Erythroblast (primary cell): Measurements from ENCODE around the gene DACH1.
A peak's percentile ranks its signal among the peaks of the same experiment; 100 is the strongest.

ENCODE experiments used
- DNase-seq, 2 experiments: peaks; one replicate each; lab custom pipeline; 2025; lab: John Stamatoyannopoulos, UW
- GATA1 ChIP-seq: IDR thresholded peaks from 2 replicates; pipeline ENCODE4 v1.6.1; 2011; ENCODE audit warnings: low read depth, mild to moderate bottlenecking, control low read depth, low read length, moderate library complexity
- POLR2A ChIP-seq: IDR thresholded peaks from 2 replicates; pipeline ENCODE4 v1.6.1; 2011; ENCODE audit warnings: mild to moderate bottlenecking, low read length

DACH1 gene

GRCh38 chr13:71613066-71613745, 253.8 kb downstream of the DACH1 start:
- DNase-seq, result peak in 1 of 2 experiments; percentile 25
- TF ChIP-seq GATA1 (no peak), POLR2A (no peak)

GRCh38 chr13:71611292-71611691, 255.7 kb downstream of the DACH1 start:
- TF ChIP-seq POLR2A (no peak), GATA1 (no peak)

GRCh38 chr13:71610876-71611275, 256.1 kb downstream of the DACH1 start:
- DNase-seq, result no peak
- TF ChIP-seq POLR2A (no peak), GATA1 (no peak)

More at GRCh38 chr13:71611292-71611691, 255.7 kb downstream of the DACH1 start:
- DNase-seq, result no peak

GRCh38 chr13:71609271-71609670, 257.7 kb downstream of the DACH1 start:
- DNase-seq, result no peak
- TF ChIP-seq GATA1, result no peak

- no peak for DNase-seq
- no peak for TF ChIP-seq GATA1
- TF ChIP-seq POLR2A, result no peak
Observed at GRCh38 chr13:71607575-71607974, 259.4 kb downstream of the DACH1 start.

- TF ChIP-seq POLR2A, result no peak
- TF ChIP-seq GATA1, result no peak
Observed at GRCh38 chr13:71606818-71607217, 260.2 kb downstream of the DACH1 start.

GRCh38 chr13:71605744-71606143, 261.3 kb downstream of the DACH1 start:
- no peak for DNase-seq
- TF ChIP-seq POLR2A (no peak), GATA1 (no peak)

More at GRCh38 chr13:71606818-71607217, 260.2 kb downstream of the DACH1 start:
- DNase-seq, result no peak

- TF ChIP-seq POLR2A (no peak), GATA1 (no peak)
- no peak for DNase-seq
Observed at GRCh38 chr13:71603255-71603654, 263.7 kb downstream of the DACH1 start.

- no peak for DNase-seq
- TF ChIP-seq POLR2A (no peak), GATA1 (no peak)
Observed at GRCh38 chr13:71602344-71602743, 264.7 kb downstream of the DACH1 start.

- no peak for DNase-seq
- TF ChIP-seq POLR2A (no peak), GATA1 (no peak)
Observed at GRCh38 chr13:71597150-71597549, 269.9 kb downstream of the DACH1 start.

GRCh38 chr13:71596116-71596515, 270.9 kb downstream of the DACH1 start:
- TF ChIP-seq POLR2A, result no peak
- no peak for DNase-seq

GRCh38 chr13:71593566-71593965, 273.4 kb downstream of the DACH1 start:
- TF ChIP-seq GATA1 (no peak), POLR2A (no peak)
- DNase-seq, result no peak

- no peak for TF ChIP-seq POLR2A
- no peak for TF ChIP-seq GATA1
- DNase-seq, result no peak
Observed at GRCh38 chr13:71591374-71591773, 275.6 kb downstream of the DACH1 start.

GRCh38 chr13:71590654-71591148, 276.3 kb downstream of the DACH1 start:
- TF ChIP-seq POLR2A (no peak), GATA1 (no peak)
- no peak for DNase-seq

GRCh38 chr13:71589032-71589431, 278.0 kb downstream of the DACH1 start:
- no peak for DNase-seq
- TF ChIP-seq POLR2A (no peak), GATA1 (no peak)
